Neuronal stem cell (in vitro differentiated cells): ENCODE measurements around the gene NOS3.

Source experiments
- DNase-seq: peaks from one replicate; pipeline ENCODE4 v3.0.0-alpha.2; 2013; ENCODE audit warnings: low spot score
- H2AFZ ChIP-seq: one replicate; pipeline ENCODE4 v1.6.1; 2013; ENCODE audit warnings: mild to moderate bottlenecking, low read length, inconsistent platforms
- H2AK5ac ChIP-seq: 2 replicates; pipeline ENCODE4 v1.6.1; 2013; ENCODE audit warnings: low read depth, mild to moderate bottlenecking, inconsistent platforms, low read length, moderate library complexity, mixed read lengths
- H2BK120ac ChIP-seq: 2 replicates; pipeline ENCODE4 v1.6.1; 2013; ENCODE audit warnings: low read depth, mild to moderate bottlenecking, inconsistent platforms, low read length, moderate library complexity, mixed read lengths
- H2BK12ac ChIP-seq: one replicate; pipeline ENCODE4 v1.6.1; 2013; ENCODE audit warnings: low read length, inconsistent platforms
- H2BK15ac ChIP-seq: 2 replicates; pipeline ENCODE4 v1.6.1; 2013; ENCODE audit warnings: mild to moderate bottlenecking, low read length, inconsistent platforms, mixed read lengths
- H2BK5ac ChIP-seq: one replicate; pipeline ENCODE4 v1.6.1; 2013; ENCODE audit warnings: inconsistent platforms, mild to moderate bottlenecking, low read length, moderate library complexity
- H3K14ac ChIP-seq: one replicate; pipeline ENCODE4 v1.6.1; 2013; ENCODE audit warnings: low read length, inconsistent platforms
- H3K18ac ChIP-seq: 2 replicates; pipeline ENCODE4 v1.6.1; 2013; ENCODE audit warnings: low read length, inconsistent platforms
- H3K23ac ChIP-seq: 2 replicates; pipeline ENCODE4 v1.6.1; 2013; ENCODE audit warnings: low read depth, mild to moderate bottlenecking, mixed read lengths, low read length, inconsistent platforms; ENCODE audit not compliant: poor library complexity
- H3K27ac ChIP-seq: replicated peaks from 3 replicates; pipeline ENCODE4 v1.5.1; 2013; ENCODE audit warnings: low read length, inconsistent platforms
- H3K27me3 ChIP-seq, 3 experiments: 2 replicates each; pipeline ENCODE4 v1.6.1; 2013; ENCODE audit warnings: low read length in 3 of 3, mild to moderate bottlenecking in 2 of 3, inconsistent platforms in 1 of 3, low read depth in 1 of 3, mixed read lengths in 1 of 3, moderate library complexity in 1 of 3; ENCODE audit not compliant: control insufficient read depth in 3 of 3, insufficient read depth in 3 of 3
- H3K36me3 ChIP-seq, 2 donors: replicated peaks in 1 of 2; 2 replicates each; pipeline ENCODE4 v1.6.1; 2013; ENCODE audit warnings: low read length in 2 of 2; ENCODE audit not compliant: control insufficient read depth in 2 of 2, insufficient read depth in 2 of 2
- H3K4ac ChIP-seq: 2 replicates; pipeline ENCODE4 v1.6.1; 2013; ENCODE audit warnings: inconsistent platforms, mild to moderate bottlenecking, low read length, moderate library complexity
- H3K4me1 ChIP-seq, 2 donors: 1 replicate in 1 of 2; 2 replicates in 1 of 2; pipeline ENCODE4 v1.6.1; 2013; ENCODE audit warnings: low read length in 2 of 2, low read depth in 1 of 2; ENCODE audit not compliant: control insufficient read depth in 2 of 2, insufficient read depth in 1 of 2
- H3K4me2 ChIP-seq: one replicate; pipeline ENCODE4 v1.6.1; 2013; ENCODE audit warnings: mild to moderate bottlenecking, low read length, inconsistent platforms; ENCODE audit not compliant: insufficient read depth, poor library complexity, severe bottlenecking
- H3K4me3 ChIP-seq, 2 donors: 2 replicates each; pipeline ENCODE4 v1.5.1; 2013; ENCODE audit warnings: low read length in 2 of 2, mild to moderate bottlenecking in 2 of 2, inconsistent platforms in 1 of 2, moderate library complexity in 1 of 2
- H3K79me1 ChIP-seq: one replicate; pipeline ENCODE4 v1.6.1; 2013; ENCODE audit warnings: low read depth, mild to moderate bottlenecking, inconsistent platforms, low read length, moderate library complexity
- H3K9ac ChIP-seq: one replicate; pipeline ENCODE4 v1.6.1; 2013; ENCODE audit warnings: mild to moderate bottlenecking, low read depth, low read length, inconsistent platforms; ENCODE audit not compliant: poor library complexity
- H3K9me3 ChIP-seq, 2 donors: replicated peaks in 1 of 2; 2 replicates each; pipeline versions ENCODE3 to v1.6.1; 2013; ENCODE audit warnings: low read length in 2 of 2, mild to moderate bottlenecking in 2 of 2, inconsistent platforms in 1 of 2, low read depth in 1 of 2, mixed read lengths in 1 of 2, moderate library complexity in 1 of 2; ENCODE audit not compliant: control insufficient read depth in 2 of 2, insufficient read depth in 1 of 2
- H4K8ac ChIP-seq: one replicate; pipeline ENCODE4 v1.6.1; 2013; ENCODE audit warnings: low read depth, mild to moderate bottlenecking, inconsistent platforms, low read length, moderate library complexity
- H4K91ac ChIP-seq: one replicate; pipeline ENCODE4 v1.6.1; 2013; ENCODE audit warnings: low read length, low read depth, mild to moderate bottlenecking, inconsistent platforms; ENCODE audit not compliant: poor library complexity
- WGBS, 2 donors: extraction: QIAGEN DNeasy Blood & Tissue Kit; methylation state at CpG; one replicate each; pipeline ENCODE4 v1.1.7; 2013; ENCODE audit warnings: missing lambda C conversion rate in 2 of 2, mixed read lengths in 1 of 2; ENCODE audit not compliant: insufficient read length in 2 of 2, insufficient replicate concordance in 1 of 2; ENCODE audit errors: extremely low coverage in 2 of 2; 5-methylcytosine and 5-hydroxymethylcytosine counted together

Gene NOS3

DNA sequence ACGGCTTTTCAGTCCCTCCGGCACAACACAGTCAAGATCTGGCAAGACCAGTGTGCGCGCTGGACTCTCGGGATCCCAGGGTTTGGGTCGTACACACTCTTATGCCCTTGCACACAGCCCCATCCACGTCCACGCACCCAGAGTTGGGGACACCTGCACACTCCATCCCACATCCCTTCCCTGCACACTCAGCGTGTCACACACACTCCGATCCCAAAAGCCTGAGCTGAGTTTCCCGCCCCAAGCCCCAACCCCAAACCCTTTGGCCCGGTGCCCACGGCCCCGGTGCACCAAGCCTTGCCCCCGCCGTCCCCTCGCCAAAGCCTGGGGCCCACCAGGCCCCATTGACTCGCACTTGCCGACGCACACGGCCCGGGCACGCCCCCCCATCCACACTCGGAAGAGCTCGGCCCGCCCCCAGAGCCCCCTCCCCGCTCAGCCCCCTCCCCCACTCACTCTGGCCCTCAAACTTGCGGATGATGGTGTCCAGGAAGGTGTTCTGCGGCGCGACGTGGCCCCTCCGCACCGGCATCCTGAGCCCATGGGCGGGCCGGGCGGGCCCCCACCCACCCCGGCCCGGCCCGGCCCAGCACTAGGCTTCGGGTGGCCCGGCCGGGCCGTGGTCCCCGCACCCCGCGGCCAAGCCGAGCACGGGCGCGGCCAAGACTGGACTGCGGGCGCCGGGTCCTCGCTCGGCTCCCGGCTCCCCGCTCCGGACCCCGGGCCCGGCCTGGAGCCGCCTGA, 13.3 kb upstream of the NOS3 start:
- H2BK12ac ChIP-seq = no peak overlapping the region
- H2BK120ac ChIP-seq = no peak overlapping the region
- H3K27me3 ChIP-seq = peaks cover 0 to 37% (median 17%) of the 10 kb centered on the region in 3 experiments
- peak overlapping the region; percentile 69 to 77 for H3K4me3 ChIP-seq
- peaks cover 32 to 36% of the 10 kb centered on the region in 2 donors for H3K4me1 ChIP-seq
- H2BK15ac ChIP-seq = peak overlapping the region; percentile 13
- peak overlapping the region; percentile 87 for H3K9ac ChIP-seq
- H3K27ac ChIP-seq = no peak overlapping the region
- peak overlapping the region; percentile 80 for H2AFZ ChIP-seq
- no peak overlapping the region for H2BK5ac ChIP-seq
- peak overlapping the region; percentile 89 for H3K23ac ChIP-seq
- DNase-seq = no peak
- H3K36me3 ChIP-seq = no peaks in the 10 kb centered on the region
- H3K18ac ChIP-seq = peak overlapping the region; percentile 84
- H3K4me2 ChIP-seq = peak overlapping the region; percentile 66
- H4K8ac ChIP-seq = no peak overlapping the region
- no peaks in the 10 kb centered on the region for H3K9me3 ChIP-seq
- peak overlapping the region; percentile 47 for H3K14ac ChIP-seq
- WGBS, 2 donors = no CpG with 5 or more reads among the region's 62 CpGs
- H3K79me1 ChIP-seq = peaks cover 3% of the 10 kb centered on the region
- H3K4ac ChIP-seq = no peak overlapping the region
- no peak overlapping the region for H4K91ac ChIP-seq
- peak overlapping the region; percentile 60 for H2AK5ac ChIP-seq

DNA sequence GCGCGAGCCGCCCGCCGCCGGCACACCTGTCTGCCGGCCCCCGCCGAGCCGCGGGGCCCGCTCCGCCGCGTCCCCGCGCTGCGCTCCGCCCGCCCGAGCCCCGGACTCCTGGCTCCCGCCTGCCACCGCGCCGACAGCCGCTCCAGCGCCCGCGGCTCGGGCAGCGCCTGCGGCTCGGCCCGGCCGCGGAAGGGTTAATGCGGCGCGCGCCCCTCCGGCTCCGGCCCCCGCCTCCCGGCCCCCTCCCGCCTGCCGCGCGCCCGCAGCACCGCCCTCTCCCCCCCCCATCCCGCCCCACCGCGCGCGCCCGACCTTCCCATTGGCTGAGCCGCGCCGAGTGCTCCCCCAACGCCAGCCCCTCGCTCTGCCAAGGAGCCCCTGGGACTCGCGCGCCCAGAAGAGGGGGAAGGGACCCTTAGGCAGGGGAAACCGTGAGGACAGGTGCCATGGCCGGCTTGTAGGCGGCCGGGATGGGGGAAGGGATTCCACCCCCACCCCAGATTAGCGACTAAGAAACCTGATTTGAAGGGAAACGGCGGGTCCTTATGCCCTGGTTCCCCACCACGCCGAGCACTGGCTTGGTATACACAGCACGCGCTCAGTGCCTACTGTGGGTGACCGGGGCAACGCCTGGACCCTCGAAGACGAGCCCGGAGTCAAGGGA, 12.6 kb upstream of the NOS3 start, which contains the start of gene KCNH2:
TSS of gene KCNH2 (minus strand) at position 196 of the 664 bp plus-strand sequence. CDS start 408 bp downstream, outside the sequence.
- Histone ChIP-seq H3K9me3 (no peaks in the 10 kb centered on the region), H3K9ac (peak within 1 kb of the TSS; percentile 87), H2AK5ac (peak within 1 kb of the TSS; percentile 60), H3K4me1 (peaks cover 32 to 36% of the 10 kb centered on the region in 2 donors), H3K27me3 (peaks cover 0 to 44% (median 17%) of the 10 kb centered on the region in 3 experiments), H3K4me2 (peak within 1 kb of the TSS; percentile 83), H3K27ac (peak within 1 kb of the TSS; percentile 70), H2BK15ac (peak within 1 kb of the TSS; percentile 14), H4K8ac (no peak within 1 kb of the TSS), H2AFZ (peak within 1 kb of the TSS; percentile 96), H3K14ac (peak within 1 kb of the TSS; percentile 47), H3K4me3 (peak within 1 kb of the TSS; percentile 69 to 77), H3K79me1 (peaks cover 3% of the 10 kb centered on the region), H4K91ac (no peak within 1 kb of the TSS), H3K4ac (no peak within 1 kb of the TSS), H2BK120ac (no peak within 1 kb of the TSS), H2BK12ac (no peak within 1 kb of the TSS), H2BK5ac (peak within 1 kb of the TSS; percentile 62), H3K18ac (peak within 1 kb of the TSS; percentile 84), H3K23ac (peak within 1 kb of the TSS; percentile 89), H3K36me3 (no peaks in the 10 kb centered on the region)
- no CpG with 5 or more reads among the region's 81 CpGs for WGBS, 2 donors
- DNase-seq = peak; percentile 84

DNA sequence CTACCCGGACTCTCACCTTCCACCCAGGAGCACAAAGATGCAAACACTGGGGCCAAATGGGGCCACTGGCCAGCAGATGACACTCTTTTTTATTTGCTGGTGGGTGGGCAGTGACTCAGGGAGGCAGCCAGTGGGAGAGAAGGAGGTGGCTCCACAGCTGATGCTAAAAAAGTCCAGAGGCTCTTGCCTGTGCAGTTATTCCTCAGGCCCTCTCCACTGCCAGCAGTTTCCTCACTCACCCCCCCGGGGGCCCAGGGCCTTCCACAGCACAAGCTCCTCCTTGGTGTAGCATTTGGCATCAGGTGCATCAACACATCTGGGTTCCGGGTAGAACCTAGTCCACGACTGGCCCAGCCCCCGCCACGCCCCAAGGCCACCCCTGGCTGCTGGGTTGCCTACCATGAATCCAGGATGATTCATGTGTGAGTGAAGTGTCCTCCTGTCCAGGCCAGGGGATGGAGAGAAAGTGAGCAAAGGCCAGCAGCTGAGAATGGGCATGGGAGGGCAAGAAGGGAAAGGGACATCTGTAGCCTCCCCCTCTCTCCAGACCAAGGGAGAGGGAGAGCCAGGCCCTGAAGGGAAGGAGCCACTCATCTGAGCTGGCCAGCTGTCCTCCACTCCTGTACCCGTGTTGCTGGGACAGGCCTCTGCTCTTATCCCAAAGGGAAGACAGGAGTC, 11.0 kb upstream of the NOS3 start:
- H3K9ac ChIP-seq = no peak overlapping the region
- H3K4me2 ChIP-seq = peak overlapping the region; percentile 83
- H3K14ac ChIP-seq = no peak overlapping the region
- no peak overlapping the region for H3K4ac ChIP-seq
- H3K79me1 ChIP-seq = peaks cover 3% of the 10 kb centered on the region
- H2BK5ac ChIP-seq = no peak overlapping the region
- H3K23ac ChIP-seq = no peak overlapping the region
- no peak overlapping the region for H4K8ac ChIP-seq
- DNase-seq = no peak
- H2BK15ac ChIP-seq = peak overlapping the region; percentile 32
- peak overlapping the region; percentile 5 for H2BK12ac ChIP-seq
- peak overlapping the region; percentile 46 for H3K18ac ChIP-seq
- H3K9me3 ChIP-seq = no peaks in the 10 kb centered on the region
- peak overlapping the region; percentile 96 for H2AFZ ChIP-seq
- no peak overlapping the region for H4K91ac ChIP-seq
- H3K36me3 ChIP-seq = no peaks in the 10 kb centered on the region
- H3K27me3 ChIP-seq = peaks cover 0 to 44% (median 15%) of the 10 kb centered on the region in 3 experiments
- peak overlapping the region in 1 of 2 donors; percentile 56 for H3K4me3 ChIP-seq
- WGBS, 2 donors = no CpG with 5 or more reads among the region's 7 CpGs
- no peak overlapping the region for H2BK120ac ChIP-seq
- peaks cover 30 to 36% of the 10 kb centered on the region in 2 donors for H3K4me1 ChIP-seq
- H3K27ac ChIP-seq = no peak overlapping the region
- peak overlapping the region; percentile 0 for H2AK5ac ChIP-seq
